HK-2 (cell line): ENCODE measurements around the gene ALG14.
"Not testable (repeated sequence)": the region's sequence is repeated elsewhere in the genome, so short reads cannot be mapped to it uniquely, and the experiment has no call there.

Experiments used
- DNase-seq: peaks from one replicate; pipeline ENCODE4 v3.0.0-alpha.2; 2018; ENCODE audit not compliant: unreplicated experiment

The ALG14 gene

DNA sequence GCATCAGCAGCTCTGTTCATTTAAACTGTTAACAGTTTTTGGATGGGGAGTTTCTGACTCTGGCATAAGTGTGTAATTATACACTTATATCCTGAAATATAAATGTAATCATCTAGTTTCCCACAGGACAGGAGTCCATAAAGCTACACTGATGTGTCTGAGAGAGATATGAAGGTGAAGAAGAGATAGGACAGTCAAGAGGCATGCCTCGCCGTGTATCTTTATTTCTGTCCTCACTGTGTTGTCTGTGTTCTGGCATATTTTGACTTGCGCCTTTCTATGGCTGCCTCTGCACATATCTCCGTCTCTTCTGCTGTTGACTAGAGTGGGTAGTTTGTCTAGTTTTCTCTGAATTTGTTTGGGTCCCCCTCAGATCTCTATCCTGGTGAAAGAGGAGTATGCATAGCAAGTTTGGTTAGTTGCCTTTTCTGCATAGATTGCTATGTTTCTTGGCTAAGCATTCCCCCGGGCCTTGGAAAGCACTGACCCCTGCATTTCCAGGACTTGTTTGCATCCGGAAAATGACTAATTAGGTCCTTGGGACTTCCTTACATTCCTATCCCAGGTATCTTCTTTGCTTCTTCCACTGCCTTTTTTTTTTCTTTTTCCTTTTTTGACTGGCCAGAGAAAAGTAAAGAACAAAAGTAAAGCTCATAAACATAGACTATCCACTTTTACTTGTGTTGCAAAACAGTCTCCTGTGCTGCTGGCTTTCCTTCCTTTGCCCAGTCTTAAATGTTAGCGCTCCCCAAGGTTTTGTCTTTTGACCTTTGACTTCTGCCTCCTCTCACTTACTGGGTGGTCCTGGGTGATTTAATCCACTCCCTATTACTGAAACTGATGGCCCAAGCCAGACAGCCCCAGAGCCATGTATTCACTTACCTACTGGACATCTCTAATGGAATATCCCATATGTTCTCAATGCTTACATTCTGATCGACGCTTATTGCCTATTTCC is 118.2 kb downstream of the ALG14 start:
- DNase-seq: no peak

- DNase-seq: no peak
These were observed 119.0 kb downstream of the ALG14 start for GRCh38 chr1:94953746-94954145.

DNA sequence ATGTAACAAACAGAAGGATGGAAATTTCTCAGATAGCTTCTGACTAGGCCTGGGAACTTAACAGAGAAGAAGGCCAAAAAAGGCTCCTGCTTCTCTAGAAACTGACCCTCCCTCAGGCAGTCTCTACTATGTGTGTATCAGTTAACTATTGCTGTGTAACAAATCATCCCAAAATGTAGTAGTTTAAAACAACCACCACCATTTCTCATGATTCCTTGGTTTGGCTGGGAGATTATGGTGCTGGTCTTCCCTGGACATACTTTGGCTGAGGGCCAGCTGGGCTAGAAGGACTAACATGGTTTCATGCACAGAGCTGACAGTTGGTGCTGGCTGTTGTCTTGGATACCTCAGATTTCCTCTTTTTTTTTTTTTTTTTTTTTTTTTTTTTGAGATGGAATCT is 119.6 kb downstream of the ALG14 start:
- no peak for DNase-seq

GRCh38 chr1:94952539-94952938 is 120.2 kb downstream of the ALG14 start:
- no peak for DNase-seq

GRCh38 chr1:94951509-94952208 is 121.1 kb downstream of the ALG14 start:
- DNase-seq: no peak

GRCh38 chr1:94951046-94951445 is 121.7 kb downstream of the ALG14 start:
- no peak for DNase-seq

GRCh38 chr1:94949681-94950661 is 122.8 kb downstream of the ALG14 start:
- DNase-seq: no peak

- DNase-seq: no peak
These were observed 125.3 kb downstream of the ALG14 start for GRCh38 chr1:94947437-94947836.

- DNase-seq: no peak
These were observed 125.9 kb downstream of the ALG14 start for GRCh38 chr1:94946886-94947285.

DNA sequence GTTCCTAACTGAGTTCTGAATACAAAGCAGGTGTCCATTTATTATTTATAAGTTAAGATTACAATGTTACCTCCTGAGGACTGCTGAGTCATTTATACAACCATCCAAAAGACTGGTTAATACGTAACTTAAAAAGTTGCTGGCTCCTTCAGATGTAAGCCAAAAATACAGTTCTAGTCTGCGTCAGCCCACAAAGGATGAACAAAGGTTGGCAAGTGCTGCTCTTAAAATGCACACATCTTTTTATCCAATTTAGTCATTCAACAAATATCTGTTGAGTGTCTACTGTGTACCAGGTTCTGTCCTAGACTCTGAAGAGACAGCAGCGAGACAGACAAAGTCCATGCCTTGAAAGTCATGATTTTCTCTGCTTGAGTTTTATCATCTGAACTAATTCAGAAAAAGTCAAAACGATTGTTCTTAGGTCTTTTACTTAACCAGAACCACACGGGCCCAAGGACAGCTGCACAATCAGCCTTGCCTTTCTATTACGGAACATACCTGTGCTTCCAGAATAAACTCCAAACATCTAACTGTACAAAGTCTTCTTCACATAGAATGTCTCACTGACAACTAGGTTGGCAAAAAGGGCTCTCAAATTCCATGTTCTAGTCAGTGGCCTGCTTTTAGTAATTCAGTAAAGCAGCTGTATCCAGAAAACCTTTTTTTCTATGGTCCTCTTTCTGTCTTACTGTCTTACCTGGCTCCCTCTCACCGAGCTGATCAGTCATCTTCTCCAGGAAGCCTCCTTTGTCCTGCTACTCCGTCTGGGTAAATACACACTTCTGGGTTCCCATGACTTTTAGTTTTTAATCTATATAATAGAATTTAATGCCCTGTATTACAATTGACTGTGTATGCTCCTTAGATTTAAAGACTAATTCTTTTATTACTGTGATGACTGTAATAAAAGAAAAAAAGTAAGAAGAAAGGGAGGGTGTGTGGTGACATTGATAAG is 130.3 kb downstream of the ALG14 start:
- DNase-seq: no peak

DNA sequence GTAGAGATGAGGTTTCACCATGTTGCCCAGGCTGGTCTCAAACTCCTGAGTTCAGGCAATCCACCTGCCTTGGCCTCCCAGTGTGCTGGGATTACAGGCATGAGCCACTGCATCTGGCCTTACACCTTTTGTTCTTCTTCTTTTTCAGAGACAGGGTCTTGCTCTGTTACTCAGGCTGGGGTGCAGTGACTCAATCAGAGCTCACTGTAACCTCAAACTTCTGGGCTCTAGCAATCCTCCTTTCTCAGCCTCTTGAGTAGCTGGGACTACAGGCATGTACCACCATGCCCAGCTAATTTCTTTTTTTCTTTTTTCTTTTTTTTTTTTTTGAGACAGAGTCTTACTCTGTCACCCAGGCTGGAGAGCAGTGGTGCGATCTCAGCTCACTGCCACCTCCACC is 131.3 kb downstream of the ALG14 start:
- DNase-seq: not testable (repeated sequence)

DNA sequence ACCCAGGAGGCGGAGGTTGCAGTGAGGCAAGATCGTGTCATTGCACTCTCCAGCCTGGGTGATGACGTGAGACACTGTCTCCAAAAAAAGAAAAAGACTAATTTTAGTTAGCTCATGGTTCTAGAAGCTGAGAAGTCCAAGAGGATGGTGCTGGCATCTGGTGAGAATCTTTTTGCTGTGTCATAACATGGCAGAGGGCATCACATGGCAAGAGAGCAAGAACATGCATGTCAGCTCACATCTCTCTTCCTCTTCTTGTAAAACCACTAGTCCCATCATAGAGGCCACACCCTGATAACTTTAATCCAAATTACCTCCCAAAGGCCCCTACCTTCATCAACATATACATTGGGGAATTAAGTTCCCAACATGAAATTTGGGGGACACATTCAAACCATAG is 132.0 kb downstream of the ALG14 start:
- DNase-seq: no peak

GRCh38 chr1:94937820-94938219 is 134.9 kb downstream of the ALG14 start:
- no peak for DNase-seq

DNA sequence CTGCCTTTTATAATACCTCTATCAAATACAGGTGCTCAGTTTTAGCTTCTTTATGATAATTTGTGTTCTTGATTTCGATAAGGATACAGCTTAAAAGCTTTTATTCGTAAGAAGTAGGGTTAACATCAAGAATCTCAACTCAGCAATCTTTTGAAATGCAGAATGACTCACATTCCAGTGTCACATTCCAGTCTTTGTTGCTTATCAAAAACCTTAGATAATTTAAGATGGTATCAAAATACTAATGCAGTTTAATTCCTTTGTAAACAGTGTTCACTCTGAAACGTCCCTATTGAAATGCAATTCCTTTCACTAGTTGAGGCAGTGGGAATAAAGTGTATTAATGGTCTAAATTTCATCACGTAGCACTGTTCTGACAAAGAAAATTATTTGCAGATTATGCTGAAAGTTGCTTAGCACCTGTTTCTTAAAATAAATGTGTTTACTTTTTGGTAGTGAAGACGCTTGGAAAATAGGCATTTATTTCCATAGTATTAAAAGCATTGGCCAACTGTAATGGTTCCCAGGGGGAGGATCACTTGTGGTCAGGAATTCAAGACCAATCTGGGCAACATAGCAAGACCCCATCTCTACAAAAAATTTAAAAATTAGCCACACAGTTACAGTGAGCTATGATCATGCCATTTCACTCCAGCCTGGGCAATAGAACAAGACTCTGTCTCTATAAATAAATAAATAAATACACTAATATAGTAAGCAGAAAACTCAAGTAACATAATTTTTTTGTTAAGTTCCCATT is 135.7 kb downstream of the ALG14 start:
- DNase-seq: no peak

GRCh38 chr1:94935476-94935875 is 137.3 kb downstream of the ALG14 start:
- DNase-seq: no peak

DNA sequence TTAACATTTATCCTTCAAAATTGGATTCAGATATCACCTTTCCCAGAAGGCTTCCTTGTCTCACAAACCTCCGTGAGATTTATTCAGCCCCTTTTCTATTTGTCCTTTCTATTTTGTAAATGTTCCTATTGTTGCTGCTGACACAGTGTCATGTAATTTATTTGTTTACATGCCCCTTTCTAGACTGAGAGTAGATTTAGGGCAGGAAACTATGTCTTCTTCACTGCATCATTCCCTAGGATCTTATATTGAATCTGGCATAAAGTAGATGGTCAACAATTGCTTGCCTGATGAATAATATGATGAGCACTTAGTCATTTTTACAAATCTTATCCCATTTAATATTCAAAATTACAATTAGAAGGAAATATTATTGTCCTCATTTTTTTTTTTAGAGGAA is 137.7 kb downstream of the ALG14 start:
- DNase-seq: no peak

DNA sequence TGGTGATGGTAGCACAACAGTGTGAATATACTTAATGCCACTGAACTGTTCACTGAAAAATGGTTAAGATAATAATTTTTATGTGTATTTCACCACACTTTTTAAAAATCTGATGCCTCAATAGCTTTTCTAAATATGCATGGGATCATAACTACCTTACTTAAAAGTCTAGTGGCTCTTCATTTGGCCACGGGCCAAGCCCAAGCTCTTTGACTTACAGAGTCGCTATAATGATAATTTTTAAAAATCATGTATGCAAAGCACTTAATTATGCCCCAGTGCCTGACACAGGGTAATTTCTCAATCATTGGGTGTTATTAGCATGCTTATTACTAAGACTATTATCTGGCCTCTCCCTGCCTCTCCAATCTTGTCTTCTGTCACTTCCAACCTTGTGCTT is 138.2 kb downstream of the ALG14 start:
- DNase-seq: no peak

GRCh38 chr1:94931254-94931841 is 141.4 kb downstream of the ALG14 start:
- no peak for DNase-seq
